Measurements from ENCODE around the gene ZNF592.

Gene ZNF592

DNA sequence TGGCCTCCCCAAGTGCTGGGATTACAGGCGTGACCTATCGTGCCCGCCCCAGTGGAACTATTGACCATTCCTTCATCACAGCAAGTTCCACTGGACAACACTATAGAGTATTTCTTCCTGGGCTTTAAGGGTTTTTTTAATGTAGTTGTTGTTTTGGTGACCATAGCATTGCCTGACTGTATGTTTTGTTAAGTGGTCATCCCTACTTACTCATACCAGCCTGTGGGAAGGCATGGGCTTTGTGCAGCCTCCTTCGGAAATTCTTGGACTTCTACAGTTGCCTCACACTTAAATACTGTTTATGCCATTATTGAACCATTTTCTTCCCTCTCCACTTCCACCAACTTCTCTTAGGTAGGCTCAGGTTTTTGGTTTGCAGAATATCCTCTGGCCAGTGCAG lies 48.8 kb downstream of the ZNF592 start:
- Histone ChIP-seq H3K27ac (ENCODE audit: low read depth, low read length, poor library complexity, severe bottlenecking) (no peak overlapping the region), H3K9me2 (ENCODE audit: low read depth, low read length) (no peaks in the 10 kb centered on the region), H3K4me3 (ENCODE audit: low read depth, low read length, poor library complexity, severe bottlenecking) (no peak overlapping the region), H3K27me3 (ENCODE audit: insufficient read depth, low read length) (no peaks in the 10 kb centered on the region), H2AFZ (ENCODE audit: low read length) (no peak overlapping the region), H3K4me2 (ENCODE audit: low read length) (no peak overlapping the region), H3K36me3 (ENCODE audit: insufficient read depth, low read length) (peaks cover 82% of the 10 kb centered on the region), H3F3A (ENCODE audit: insufficient read depth, low read length) (no peaks in the 10 kb centered on the region), H3K9ac (ENCODE audit: low read length) (no peak overlapping the region), H3K79me2 (ENCODE audit: insufficient read depth, low read length) (no peaks in the 10 kb centered on the region), H3K9me3 (ENCODE audit: low read length) (no peaks in the 10 kb centered on the region), H4K20me1 (ENCODE audit: insufficient read depth, low read length) (no peaks in the 10 kb centered on the region), H3K4me1 (ENCODE audit: insufficient read depth, low read length, severe bottlenecking) (no peaks in the 10 kb centered on the region)
- TF ChIP-seq EZH2 (IDR thresholded peaks at IDR 0.05; ENCODE audit: borderline replicate concordance, low read length) = no peak
- TF ChIP-seq, protein P1, sequence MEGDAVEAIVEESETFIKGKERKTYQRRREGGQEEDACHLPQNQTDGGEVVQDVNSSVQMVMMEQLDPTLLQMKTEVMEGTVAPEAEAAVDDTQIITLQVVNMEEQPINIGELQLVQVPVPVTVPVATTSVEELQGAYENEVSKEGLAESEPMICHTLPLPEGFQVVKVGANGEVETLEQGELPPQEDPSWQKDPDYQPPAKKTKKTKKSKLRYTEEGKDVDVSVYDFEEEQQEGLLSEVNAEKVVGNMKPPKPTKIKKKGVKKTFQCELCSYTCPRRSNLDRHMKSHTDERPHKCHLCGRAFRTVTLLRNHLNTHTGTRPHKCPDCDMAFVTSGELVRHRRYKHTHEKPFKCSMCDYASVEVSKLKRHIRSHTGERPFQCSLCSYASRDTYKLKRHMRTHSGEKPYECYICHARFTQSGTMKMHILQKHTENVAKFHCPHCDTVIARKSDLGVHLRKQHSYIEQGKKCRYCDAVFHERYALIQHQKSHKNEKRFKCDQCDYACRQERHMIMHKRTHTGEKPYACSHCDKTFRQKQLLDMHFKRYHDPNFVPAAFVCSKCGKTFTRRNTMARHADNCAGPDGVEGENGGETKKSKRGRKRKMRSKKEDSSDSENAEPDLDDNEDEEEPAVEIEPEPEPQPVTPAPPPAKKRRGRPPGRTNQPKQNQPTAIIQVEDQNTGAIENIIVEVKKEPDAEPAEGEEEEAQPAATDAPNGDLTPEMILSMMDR (IDR thresholded peaks at IDR 0.05; ENCODE audit: low read length) = no peak

DNA sequence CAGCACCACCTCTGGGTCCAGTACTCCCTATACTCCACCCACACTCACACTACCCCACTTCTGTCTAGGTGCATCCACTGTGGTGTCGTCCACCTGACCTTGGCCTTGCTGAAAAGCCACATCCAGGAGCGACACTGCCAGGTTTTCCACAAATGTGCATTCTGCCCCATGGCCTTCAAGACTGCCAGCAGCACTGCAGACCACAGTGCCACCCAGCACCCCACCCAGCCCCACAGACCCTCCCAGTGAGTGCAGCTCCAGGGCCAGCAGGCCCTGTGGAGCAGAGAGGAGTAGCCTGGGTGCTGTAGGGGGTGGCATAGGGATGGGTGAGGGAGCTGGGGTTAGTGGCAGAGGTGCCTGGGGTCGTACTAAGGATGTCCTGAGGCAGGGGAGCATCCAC lies 49.4 kb downstream of the ZNF592 start:
- Histone ChIP-seq H3K9me2 (ENCODE audit: low read depth, low read length) (no peaks in the 10 kb centered on the region), H3K4me2 (ENCODE audit: low read length) (no peak overlapping the region), H3K4me3 (ENCODE audit: low read depth, low read length, poor library complexity, severe bottlenecking) (no peak overlapping the region), H3K79me2 (ENCODE audit: insufficient read depth, low read length) (no peaks in the 10 kb centered on the region), H3F3A (ENCODE audit: insufficient read depth, low read length) (no peaks in the 10 kb centered on the region), H3K9ac (ENCODE audit: low read length) (no peak overlapping the region), H3K36me3 (ENCODE audit: insufficient read depth, low read length) (peaks cover 81% of the 10 kb centered on the region), H3K27me3 (ENCODE audit: insufficient read depth, low read length) (no peaks in the 10 kb centered on the region), H2AFZ (ENCODE audit: low read length) (no peak overlapping the region), H3K27ac (ENCODE audit: low read depth, low read length, poor library complexity, severe bottlenecking) (no peak overlapping the region), H3K4me1 (ENCODE audit: insufficient read depth, low read length, severe bottlenecking) (no peaks in the 10 kb centered on the region), H3K9me3 (ENCODE audit: low read length) (no peaks in the 10 kb centered on the region), H4K20me1 (ENCODE audit: insufficient read depth, low read length) (no peaks in the 10 kb centered on the region)
- no peak for TF ChIP-seq EZH2 (IDR thresholded peaks at IDR 0.05; ENCODE audit: borderline replicate concordance, low read length)
- TF ChIP-seq, protein P1 (IDR thresholded peaks at IDR 0.05; ENCODE audit: low read length) = no peak

DNA sequence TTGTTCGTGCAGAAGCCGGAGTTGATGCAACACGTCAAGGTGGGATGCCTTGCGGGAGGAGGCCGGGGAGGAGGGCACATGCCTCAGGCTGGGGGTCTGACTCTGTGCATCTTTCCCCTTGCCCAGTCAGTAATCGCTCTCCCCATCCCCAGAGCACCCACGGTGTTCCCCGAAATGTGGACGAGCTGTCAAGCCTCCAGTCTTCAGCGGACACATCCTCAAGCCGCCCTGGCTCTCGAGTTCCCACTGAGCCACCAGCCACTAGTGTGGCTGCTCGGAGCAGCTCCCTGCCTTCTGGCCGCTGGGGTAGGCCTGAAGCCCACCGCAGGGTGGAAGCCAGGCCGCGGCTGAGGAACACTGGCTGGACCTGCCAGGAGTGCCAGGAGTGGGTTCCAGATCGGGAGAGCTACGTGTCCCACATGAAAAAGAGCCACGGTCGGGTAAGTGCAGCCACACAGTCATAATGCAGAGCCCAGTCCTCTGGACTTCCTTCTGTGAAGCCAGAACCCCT lies 50.1 kb downstream of the ZNF592 start:
- no peak overlapping the region for H3K4me3 ChIP-seq (ENCODE audit: low read depth, low read length, poor library complexity, severe bottlenecking)
- H3K4me1 ChIP-seq (ENCODE audit: insufficient read depth, low read length, severe bottlenecking) = no peaks in the 10 kb centered on the region
- H3K36me3 ChIP-seq (ENCODE audit: insufficient read depth, low read length) = peaks cover 75% of the 10 kb centered on the region
- H2AFZ ChIP-seq (ENCODE audit: low read length) = no peak overlapping the region
- H4K20me1 ChIP-seq (ENCODE audit: insufficient read depth, low read length) = no peaks in the 10 kb centered on the region
- H3K4me2 ChIP-seq (ENCODE audit: low read length) = no peak overlapping the region
- no peaks in the 10 kb centered on the region for H3K27me3 ChIP-seq (ENCODE audit: insufficient read depth, low read length)
- H3K27ac ChIP-seq (ENCODE audit: low read depth, low read length, poor library complexity, severe bottlenecking) = no peak overlapping the region
- H3K79me2 ChIP-seq (ENCODE audit: insufficient read depth, low read length) = no peaks in the 10 kb centered on the region
- no peak for TF ChIP-seq EZH2 (IDR thresholded peaks at IDR 0.05; ENCODE audit: borderline replicate concordance, low read length)
- TF ChIP-seq, protein P1 (IDR thresholded peaks at IDR 0.05; ENCODE audit: low read length) = no peak
- H3K9me2 ChIP-seq (ENCODE audit: low read depth, low read length) = no peaks in the 10 kb centered on the region
- no peaks in the 10 kb centered on the region for H3F3A ChIP-seq (ENCODE audit: insufficient read depth, low read length)
- no peaks in the 10 kb centered on the region for H3K9me3 ChIP-seq (ENCODE audit: low read length)
- H3K9ac ChIP-seq (ENCODE audit: low read length) = no peak overlapping the region

All from OCI-LY1 (cell line).